ENCODE data around the gene LRP1B. TPM values are rescaled to one million over a fixed set of nuclear protein-coding genes. Genes with fewer than 3 reads are reported as not detected.

LRP1B gene
- total RNA-seq, 1 donor from 2014 or later = 0.25 TPM

DNA sequence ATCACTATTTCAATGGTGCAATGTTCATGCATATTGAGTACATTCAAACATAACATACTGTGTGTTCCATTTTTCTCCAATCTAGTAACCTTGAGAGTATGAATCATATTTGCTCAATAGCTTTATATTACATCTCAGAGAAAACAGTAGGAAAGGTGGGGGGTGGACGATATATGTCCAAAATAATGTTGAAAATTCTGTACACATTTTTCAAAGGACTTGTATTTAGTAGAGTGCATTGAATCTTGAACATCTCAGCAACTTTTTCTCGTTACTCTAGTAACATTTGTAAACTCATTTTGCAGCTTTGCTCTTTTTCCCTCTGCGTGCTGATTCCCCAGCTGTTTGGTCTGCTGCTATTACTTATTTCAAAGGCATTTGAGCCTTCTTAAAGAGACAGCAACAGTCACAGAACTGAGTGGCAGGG lies 1487.0 kb downstream of the LRP1B start:
- peak overlapping the region; percentile 76 for H3K27ac Mint-ChIP-seq (ENCODE audit: unreplicated experiment)
- H3K9me3 Mint-ChIP-seq (ENCODE audit: low read depth) = no peaks in the 10 kb centered on the region
- TF ChIP-seq, protein P1, sequence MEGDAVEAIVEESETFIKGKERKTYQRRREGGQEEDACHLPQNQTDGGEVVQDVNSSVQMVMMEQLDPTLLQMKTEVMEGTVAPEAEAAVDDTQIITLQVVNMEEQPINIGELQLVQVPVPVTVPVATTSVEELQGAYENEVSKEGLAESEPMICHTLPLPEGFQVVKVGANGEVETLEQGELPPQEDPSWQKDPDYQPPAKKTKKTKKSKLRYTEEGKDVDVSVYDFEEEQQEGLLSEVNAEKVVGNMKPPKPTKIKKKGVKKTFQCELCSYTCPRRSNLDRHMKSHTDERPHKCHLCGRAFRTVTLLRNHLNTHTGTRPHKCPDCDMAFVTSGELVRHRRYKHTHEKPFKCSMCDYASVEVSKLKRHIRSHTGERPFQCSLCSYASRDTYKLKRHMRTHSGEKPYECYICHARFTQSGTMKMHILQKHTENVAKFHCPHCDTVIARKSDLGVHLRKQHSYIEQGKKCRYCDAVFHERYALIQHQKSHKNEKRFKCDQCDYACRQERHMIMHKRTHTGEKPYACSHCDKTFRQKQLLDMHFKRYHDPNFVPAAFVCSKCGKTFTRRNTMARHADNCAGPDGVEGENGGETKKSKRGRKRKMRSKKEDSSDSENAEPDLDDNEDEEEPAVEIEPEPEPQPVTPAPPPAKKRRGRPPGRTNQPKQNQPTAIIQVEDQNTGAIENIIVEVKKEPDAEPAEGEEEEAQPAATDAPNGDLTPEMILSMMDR (IDR thresholded peaks at IDR 0.05) = no peak
- peak overlapping the region; percentile 41 for H3K4me3 Mint-ChIP-seq (ENCODE audit: unreplicated experiment)
- no peaks in the 10 kb centered on the region for H3K36me3 Mint-ChIP-seq (ENCODE audit: low read depth)
- peaks cover 10% of the 10 kb centered on the region for H3K4me1 Mint-ChIP-seq (ENCODE audit: low read depth)
- no peaks in the 10 kb centered on the region for H3K27me3 Mint-ChIP-seq (ENCODE audit: low read depth)
- no peak for DNase-seq (ENCODE audit: low spot score)

DNA sequence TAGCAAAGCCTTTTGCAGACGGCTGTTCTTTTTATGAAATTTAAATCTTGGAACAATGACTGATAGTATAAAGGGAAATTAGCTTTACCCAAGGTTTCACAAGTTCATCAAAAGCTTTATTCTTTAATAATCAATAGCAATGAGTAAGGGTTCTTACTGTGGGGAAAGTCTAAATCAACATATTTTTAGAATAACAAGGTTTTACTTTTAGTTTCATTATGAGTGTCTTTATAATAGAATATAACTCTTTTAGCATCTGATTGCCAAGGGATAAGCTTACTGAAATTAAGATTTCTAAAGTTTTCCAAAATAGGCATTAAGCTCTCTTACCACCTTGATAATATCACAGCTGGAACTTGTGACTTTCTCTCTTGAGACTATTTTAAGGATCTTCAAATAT lies 1489.7 kb downstream of the LRP1B start:
- TF ChIP-seq, protein P1 (IDR thresholded peaks at IDR 0.05) = no peak
- Mint-ChIP-seq H3K9me3 (ENCODE audit: low read depth) (no peaks in the 10 kb centered on the region), H3K4me1 (ENCODE audit: low read depth) (peaks cover 10% of the 10 kb centered on the region), H3K27ac (ENCODE audit: unreplicated experiment) (no peak overlapping the region), H3K4me3 (ENCODE audit: unreplicated experiment) (no peak overlapping the region), H3K27me3 (ENCODE audit: low read depth) (no peaks in the 10 kb centered on the region), H3K36me3 (ENCODE audit: low read depth) (no peaks in the 10 kb centered on the region)
- DNase-seq (ENCODE audit: low spot score) = no peak

DNA sequence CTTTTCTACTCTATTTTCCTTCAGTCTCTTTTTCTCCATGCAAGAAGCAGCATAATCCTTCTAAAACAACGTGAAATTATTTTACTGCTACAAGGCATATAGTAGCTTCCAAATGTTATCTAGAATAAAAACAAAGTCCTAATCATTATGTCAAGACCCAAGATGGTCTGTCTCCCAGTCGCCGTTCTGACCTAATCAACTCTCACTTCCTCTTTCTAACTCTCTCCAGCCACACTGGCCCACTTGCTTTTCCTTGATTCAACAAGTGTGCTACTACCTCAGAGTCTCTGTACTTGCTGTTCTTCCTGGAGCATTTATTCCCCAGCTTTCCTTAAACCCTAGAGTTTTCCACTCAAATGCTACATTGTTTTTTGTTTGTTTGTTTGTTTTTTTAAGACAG lies 1491.2 kb downstream of the LRP1B start:
- Mint-ChIP-seq H3K27me3 (ENCODE audit: low read depth) (no peaks in the 10 kb centered on the region), H3K4me1 (ENCODE audit: low read depth) (peaks cover 10% of the 10 kb centered on the region), H3K36me3 (ENCODE audit: low read depth) (no peaks in the 10 kb centered on the region), H3K27ac (ENCODE audit: unreplicated experiment) (no peak overlapping the region), H3K4me3 (ENCODE audit: unreplicated experiment) (no peak overlapping the region), H3K9me3 (ENCODE audit: low read depth) (no peaks in the 10 kb centered on the region)
- DNase-seq (ENCODE audit: low spot score) = no peak
- TF ChIP-seq, protein P1 (IDR thresholded peaks at IDR 0.05) = no peak

DNA sequence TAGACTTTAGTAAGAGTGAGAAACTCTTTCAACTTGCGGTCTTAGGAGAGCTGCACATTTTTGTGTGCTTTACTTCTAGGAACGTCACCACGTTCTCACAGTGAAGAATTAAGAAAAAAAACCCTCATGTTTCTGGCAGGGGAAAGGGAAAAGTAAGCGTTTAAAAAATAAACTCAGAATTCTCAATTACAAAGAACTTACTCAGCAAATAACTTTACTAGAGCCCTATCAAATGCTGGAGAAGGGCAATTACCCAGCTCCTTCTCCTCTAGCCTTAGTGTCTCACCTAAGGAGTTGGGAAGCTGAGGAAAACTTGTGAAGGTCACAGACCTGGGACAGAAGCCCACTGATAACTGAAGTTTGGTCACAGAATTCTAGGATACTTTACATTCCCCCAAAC lies 1500.3 kb downstream of the LRP1B start:
- DNase-seq (ENCODE audit: low spot score) = no peak
- no peak overlapping the region for H3K4me3 Mint-ChIP-seq (ENCODE audit: unreplicated experiment)
- peaks cover 6% of the 10 kb centered on the region for H3K9me3 Mint-ChIP-seq (ENCODE audit: low read depth)
- TF ChIP-seq, protein P1 (IDR thresholded peaks at IDR 0.05) = no peak
- H3K27ac Mint-ChIP-seq (ENCODE audit: unreplicated experiment) = no peak overlapping the region
- H3K27me3 Mint-ChIP-seq (ENCODE audit: low read depth) = no peaks in the 10 kb centered on the region
- no peaks in the 10 kb centered on the region for H3K4me1 Mint-ChIP-seq (ENCODE audit: low read depth)
- no peaks in the 10 kb centered on the region for H3K36me3 Mint-ChIP-seq (ENCODE audit: low read depth)

DNA sequence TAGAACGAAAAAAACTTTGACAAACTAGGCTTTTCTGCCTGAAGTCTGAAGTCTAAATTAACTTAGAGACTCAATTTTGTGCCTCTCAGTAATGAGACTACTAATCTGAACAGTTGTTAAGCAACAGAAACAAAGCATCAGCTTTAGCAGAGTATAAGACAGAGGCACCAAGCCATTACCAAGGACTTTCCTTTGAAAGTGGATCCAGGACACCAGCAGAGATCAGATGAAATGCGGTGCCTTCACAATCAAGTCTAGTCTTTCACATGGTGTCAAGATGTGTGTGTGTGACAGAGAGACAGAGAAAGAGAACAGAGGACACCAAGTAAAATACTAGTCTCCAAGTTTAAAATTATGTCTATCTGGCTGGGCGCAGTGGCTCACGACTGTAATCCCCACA lies 1502.9 kb downstream of the LRP1B start:
- Mint-ChIP-seq H3K36me3 (ENCODE audit: low read depth) (no peaks in the 10 kb centered on the region), H3K27me3 (ENCODE audit: low read depth) (no peaks in the 10 kb centered on the region), H3K9me3 (ENCODE audit: low read depth) (peaks cover 6% of the 10 kb centered on the region), H3K4me3 (ENCODE audit: unreplicated experiment) (no peak overlapping the region), H3K27ac (ENCODE audit: unreplicated experiment) (no peak overlapping the region), H3K4me1 (ENCODE audit: low read depth) (no peaks in the 10 kb centered on the region)
- TF ChIP-seq, protein P1 (IDR thresholded peaks at IDR 0.05) = no peak
- no peak for DNase-seq (ENCODE audit: low spot score)
